PC-9 (cell line): Measurements from ENCODE around the gene UBE2M.
"Not testable (repeated sequence)": the region's sequence is repeated elsewhere in the genome, so short reads cannot be mapped to it uniquely, and the experiment has no call there.

ENCODE experiments used
- CTCF ChIP-seq: fragments of 200-600 bp; sonication (generic); conservative IDR thresholded peaks from 2 replicates; pipeline ENCODE4 v1.6.1; 2017; ENCODE audit warnings: mixed run types, antibody characterized with exemption, mild to moderate bottlenecking, moderate library complexity
- EZH2 ChIP-seq: fragments of 200-600 bp; sonication (generic); IDR thresholded peaks from 2 replicates; pipeline ENCODE4 v1.8.0; 2017; ENCODE audit warnings: antibody characterized with exemption, low read depth

- not testable (repeated sequence) for TF ChIP-seq CTCF, EZH2
These were observed 19.2 kb downstream of the UBE2M start for GRCh38 chr19:58539169-58539559.
